ENCODE measurements around the gene TFB1M.

TFB1M gene

GRCh38 chr6:155314773-155315515 lies 660 bp upstream of the TFB1M start (continued):
- TF ChIP-seq, protein P1, sequence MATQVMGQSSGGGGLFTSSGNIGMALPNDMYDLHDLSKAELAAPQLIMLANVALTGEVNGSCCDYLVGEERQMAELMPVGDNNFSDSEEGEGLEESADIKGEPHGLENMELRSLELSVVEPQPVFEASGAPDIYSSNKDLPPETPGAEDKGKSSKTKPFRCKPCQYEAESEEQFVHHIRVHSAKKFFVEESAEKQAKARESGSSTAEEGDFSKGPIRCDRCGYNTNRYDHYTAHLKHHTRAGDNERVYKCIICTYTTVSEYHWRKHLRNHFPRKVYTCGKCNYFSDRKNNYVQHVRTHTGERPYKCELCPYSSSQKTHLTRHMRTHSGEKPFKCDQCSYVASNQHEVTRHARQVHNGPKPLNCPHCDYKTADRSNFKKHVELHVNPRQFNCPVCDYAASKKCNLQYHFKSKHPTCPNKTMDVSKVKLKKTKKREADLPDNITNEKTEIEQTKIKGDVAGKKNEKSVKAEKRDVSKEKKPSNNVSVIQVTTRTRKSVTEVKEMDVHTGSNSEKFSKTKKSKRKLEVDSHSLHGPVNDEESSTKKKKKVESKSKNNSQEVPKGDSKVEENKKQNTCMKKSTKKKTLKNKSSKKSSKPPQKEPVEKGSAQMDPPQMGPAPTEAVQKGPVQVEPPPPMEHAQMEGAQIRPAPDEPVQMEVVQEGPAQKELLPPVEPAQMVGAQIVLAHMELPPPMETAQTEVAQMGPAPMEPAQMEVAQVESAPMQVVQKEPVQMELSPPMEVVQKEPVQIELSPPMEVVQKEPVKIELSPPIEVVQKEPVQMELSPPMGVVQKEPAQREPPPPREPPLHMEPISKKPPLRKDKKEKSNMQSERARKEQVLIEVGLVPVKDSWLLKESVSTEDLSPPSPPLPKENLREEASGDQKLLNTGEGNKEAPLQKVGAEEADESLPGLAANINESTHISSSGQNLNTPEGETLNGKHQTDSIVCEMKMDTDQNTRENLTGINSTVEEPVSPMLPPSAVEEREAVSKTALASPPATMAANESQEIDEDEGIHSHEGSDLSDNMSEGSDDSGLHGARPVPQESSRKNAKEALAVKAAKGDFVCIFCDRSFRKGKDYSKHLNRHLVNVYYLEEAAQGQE (tag by site-specific recombination; IDR thresholded peaks at IDR 0.05), result peak; percentile 35
- TF ChIP-seq WT1 (tag by site-specific recombination; IDR thresholded peaks at IDR 0.05) (peak; percentile 34; the same call in 1 of the 2 replicates), INSM2 (tag by site-specific recombination; IDR thresholded peaks at IDR 0.05) (peak; percentile 71; the same call in 1 of the 2 replicates), ZNF549 (tag by site-specific recombination; IDR thresholded peaks at IDR 0.05) (no peak), ZNF677 (tag by site-specific recombination; IDR thresholded peaks at IDR 0.05) (no peak), ZBTB49 (tag by site-specific recombination; IDR thresholded peaks at IDR 0.05; ENCODE audit: low read depth) (no peak), ZBTB8A (tag by site-specific recombination; IDR thresholded peaks at IDR 0.05) (peak; percentile 84), ZBTB21 (tag by site-specific recombination; IDR thresholded peaks at IDR 0.05) (no peak), ZNF704 (tag by site-specific recombination; IDR thresholded peaks at IDR 0.05) (no peak), ZNF610 (tag by site-specific recombination; IDR thresholded peaks at IDR 0.05; ENCODE audit: borderline replicate concordance) (0 out of 2 replicates have a peak, but pooled peaks have one; percentile 14), ZNF830 (tag by site-specific recombination; IDR thresholded peaks at IDR 0.05; ENCODE audit: low read depth) (no peak), ZNF658 (tag by site-specific recombination; IDR thresholded peaks at IDR 0.05) (no peak), ZNF76 (tag by site-specific recombination; IDR thresholded peaks at IDR 0.05; ENCODE audit: borderline replicate concordance, low read depth) (peak; percentile 27; the same call in 1 of the 2 replicates)
- TF ChIP-seq, protein P2, sequence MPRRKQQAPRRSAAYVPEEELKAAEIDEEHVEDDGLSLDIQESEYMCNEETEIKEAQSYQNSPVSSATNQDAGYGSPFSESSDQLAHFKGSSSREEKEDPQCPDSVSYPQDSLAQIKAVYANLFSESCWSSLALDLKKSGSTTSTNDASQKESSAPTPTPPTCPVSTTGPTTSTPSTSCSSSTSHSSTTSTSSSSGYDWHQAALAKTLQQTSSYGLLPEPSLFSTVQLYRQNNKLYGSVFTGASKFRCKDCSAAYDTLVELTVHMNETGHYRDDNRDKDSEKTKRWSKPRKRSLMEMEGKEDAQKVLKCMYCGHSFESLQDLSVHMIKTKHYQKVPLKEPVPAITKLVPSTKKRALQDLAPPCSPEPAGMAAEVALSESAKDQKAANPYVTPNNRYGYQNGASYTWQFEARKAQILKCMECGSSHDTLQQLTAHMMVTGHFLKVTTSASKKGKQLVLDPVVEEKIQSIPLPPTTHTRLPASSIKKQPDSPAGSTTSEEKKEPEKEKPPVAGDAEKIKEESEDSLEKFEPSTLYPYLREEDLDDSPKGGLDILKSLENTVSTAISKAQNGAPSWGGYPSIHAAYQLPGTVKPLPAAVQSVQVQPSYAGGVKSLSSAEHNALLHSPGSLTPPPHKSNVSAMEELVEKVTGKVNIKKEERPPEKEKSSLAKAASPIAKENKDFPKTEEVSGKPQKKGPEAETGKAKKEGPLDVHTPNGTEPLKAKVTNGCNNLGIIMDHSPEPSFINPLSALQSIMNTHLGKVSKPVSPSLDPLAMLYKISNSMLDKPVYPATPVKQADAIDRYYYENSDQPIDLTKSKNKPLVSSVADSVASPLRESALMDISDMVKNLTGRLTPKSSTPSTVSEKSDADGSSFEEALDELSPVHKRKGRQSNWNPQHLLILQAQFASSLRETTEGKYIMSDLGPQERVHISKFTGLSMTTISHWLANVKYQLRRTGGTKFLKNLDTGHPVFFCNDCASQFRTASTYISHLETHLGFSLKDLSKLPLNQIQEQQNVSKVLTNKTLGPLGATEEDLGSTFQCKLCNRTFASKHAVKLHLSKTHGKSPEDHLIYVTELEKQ (tag by site-specific recombination; IDR thresholded peaks at IDR 0.05; ENCODE audit: borderline replicate concordance), result no peak
- TF ChIP-seq, protein P3, sequence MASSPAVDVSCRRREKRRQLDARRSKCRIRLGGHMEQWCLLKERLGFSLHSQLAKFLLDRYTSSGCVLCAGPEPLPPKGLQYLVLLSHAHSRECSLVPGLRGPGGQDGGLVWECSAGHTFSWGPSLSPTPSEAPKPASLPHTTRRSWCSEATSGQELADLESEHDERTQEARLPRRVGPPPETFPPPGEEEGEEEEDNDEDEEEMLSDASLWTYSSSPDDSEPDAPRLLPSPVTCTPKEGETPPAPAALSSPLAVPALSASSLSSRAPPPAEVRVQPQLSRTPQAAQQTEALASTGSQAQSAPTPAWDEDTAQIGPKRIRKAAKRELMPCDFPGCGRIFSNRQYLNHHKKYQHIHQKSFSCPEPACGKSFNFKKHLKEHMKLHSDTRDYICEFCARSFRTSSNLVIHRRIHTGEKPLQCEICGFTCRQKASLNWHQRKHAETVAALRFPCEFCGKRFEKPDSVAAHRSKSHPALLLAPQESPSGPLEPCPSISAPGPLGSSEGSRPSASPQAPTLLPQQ (tag by site-specific recombination; IDR thresholded peaks at IDR 0.05), result peak; percentile 70; the same call in 1 of the 2 replicates
- TF ChIP-seq, protein P4, sequence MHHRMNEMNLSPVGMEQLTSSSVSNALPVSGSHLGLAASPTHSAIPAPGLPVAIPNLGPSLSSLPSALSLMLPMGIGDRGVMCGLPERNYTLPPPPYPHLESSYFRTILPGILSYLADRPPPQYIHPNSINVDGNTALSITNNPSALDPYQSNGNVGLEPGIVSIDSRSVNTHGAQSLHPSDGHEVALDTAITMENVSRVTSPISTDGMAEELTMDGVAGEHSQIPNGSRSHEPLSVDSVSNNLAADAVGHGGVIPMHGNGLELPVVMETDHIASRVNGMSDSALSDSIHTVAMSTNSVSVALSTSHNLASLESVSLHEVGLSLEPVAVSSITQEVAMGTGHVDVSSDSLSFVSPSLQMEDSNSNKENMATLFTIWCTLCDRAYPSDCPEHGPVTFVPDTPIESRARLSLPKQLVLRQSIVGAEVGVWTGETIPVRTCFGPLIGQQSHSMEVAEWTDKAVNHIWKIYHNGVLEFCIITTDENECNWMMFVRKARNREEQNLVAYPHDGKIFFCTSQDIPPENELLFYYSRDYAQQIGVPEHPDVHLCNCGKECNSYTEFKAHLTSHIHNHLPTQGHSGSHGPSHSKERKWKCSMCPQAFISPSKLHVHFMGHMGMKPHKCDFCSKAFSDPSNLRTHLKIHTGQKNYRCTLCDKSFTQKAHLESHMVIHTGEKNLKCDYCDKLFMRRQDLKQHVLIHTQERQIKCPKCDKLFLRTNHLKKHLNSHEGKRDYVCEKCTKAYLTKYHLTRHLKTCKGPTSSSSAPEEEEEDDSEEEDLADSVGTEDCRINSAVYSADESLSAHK (tag by site-specific recombination; IDR thresholded peaks at IDR 0.05), result peak; percentile 61; the same call in 1 of the 2 replicates
- TF ChIP-seq, protein P5, sequence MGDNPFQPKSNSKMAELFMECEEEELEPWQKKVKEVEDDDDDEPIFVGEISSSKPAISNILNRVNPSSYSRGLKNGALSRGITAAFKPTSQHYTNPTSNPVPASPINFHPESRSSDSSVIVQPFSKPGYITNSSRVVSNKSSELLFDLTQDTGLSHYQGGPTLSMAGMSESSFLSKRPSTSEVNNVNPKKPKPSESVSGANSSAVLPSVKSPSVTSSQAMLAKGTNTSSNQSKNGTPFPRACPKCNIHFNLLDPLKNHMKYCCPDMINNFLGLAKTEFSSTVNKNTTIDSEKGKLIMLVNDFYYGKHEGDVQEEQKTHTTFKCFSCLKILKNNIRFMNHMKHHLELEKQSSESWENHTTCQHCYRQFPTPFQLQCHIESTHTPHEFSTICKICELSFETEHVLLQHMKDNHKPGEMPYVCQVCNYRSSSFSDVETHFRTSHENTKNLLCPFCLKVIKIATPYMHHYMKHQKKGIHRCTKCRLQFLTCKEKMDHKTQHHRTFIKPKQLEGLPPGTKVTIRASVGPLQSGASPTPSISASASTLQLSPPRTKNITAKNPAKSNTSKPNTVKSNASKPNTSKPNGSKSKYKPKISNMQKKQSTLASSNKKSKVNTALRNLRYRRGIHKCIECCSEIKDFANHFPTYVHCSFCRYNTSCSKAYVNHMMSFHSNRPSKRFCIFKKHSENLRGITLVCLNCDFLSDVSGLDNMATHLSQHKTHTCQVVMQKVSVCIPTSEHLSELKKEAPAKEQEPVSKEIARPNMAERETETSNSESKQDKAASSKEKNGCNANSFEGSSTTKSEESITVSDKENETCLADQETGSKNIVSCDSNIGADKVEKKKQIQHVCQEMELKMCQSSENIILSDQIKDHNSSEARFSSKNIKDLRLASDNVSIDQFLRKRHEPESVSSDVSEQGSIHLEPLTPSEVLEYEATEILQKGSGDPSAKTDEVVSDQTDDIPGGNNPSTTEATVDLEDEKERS (tag by site-specific recombination; IDR thresholded peaks at IDR 0.05), result peak; percentile 60; the same call in 1 of the 2 replicates
